Neural progenitor cell (in vitro differentiated cells): ENCODE measurements around the gene PFKFB4.

Experiments
- EZH2 ChIP-seq: fragments of 200-600 bp; sonication (generic); IDR thresholded peaks from 2 replicates; pipeline ENCODE4 v1.6.1; 2017; ENCODE audit warnings: antibody characterized with exemption, mild to moderate bottlenecking, moderate library complexity
- EZH2phosphoT487 ChIP-seq: fragments of 200-600 bp; sonication (generic); IDR thresholded peaks from 2 replicates; pipeline ENCODE4 v1.6.1; 2017; ENCODE audit warnings: antibody characterized with exemption
- TF ChIP-seq, protein P1 (sequence below): fragments of 200-600 bp; sonication (generic); IDR thresholded peaks from 2 replicates; pipeline ENCODE4 v1.5.1; 2017; ENCODE audit warnings: antibody characterized with exemption, mild to moderate bottlenecking

DNA sequence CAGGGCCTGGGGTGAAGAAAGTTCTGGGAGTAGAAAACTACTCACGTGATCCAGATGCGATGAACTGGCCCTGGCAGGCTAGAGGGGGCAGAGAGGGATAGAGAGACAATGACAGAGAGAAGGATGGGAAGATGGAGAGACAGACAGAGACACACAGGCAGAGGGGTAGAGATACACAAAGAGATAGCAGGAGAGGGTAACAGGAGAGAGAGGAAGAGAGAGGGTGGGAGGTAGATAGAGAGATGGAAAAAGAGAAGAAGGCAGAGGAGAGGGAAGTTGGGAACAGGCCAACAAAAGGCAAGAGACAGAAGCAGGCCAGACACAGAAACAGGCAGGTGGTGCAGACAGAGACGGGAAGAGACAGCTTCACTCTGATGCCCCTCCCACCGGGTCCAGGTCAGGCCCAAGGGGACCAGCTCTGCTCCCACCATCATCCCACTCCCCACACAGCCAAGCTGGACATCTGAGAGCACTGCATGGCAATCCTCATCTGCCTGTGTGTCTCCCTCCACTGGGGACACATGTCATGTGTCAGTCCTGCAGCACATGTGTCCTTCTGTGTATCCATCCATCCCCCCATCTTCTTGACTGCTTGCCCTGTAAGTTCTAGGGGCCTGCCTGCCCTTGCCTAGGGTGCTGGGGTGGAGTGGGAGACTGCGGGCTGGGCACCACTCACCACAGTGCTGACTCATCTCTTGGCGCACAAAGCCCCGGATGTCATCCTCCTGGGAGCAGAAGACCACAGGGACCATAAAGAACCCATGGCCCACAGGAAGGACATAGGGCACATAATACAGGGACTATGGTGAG lies 9.2 kb upstream of the PFKFB4 start:
- TF ChIP-seq, protein P1, sequence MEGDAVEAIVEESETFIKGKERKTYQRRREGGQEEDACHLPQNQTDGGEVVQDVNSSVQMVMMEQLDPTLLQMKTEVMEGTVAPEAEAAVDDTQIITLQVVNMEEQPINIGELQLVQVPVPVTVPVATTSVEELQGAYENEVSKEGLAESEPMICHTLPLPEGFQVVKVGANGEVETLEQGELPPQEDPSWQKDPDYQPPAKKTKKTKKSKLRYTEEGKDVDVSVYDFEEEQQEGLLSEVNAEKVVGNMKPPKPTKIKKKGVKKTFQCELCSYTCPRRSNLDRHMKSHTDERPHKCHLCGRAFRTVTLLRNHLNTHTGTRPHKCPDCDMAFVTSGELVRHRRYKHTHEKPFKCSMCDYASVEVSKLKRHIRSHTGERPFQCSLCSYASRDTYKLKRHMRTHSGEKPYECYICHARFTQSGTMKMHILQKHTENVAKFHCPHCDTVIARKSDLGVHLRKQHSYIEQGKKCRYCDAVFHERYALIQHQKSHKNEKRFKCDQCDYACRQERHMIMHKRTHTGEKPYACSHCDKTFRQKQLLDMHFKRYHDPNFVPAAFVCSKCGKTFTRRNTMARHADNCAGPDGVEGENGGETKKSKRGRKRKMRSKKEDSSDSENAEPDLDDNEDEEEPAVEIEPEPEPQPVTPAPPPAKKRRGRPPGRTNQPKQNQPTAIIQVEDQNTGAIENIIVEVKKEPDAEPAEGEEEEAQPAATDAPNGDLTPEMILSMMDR = no peak
- TF ChIP-seq EZH2phosphoT487 (no peak), EZH2 (no peak)
